Osteoblast (primary cell): ENCODE results near the gene NOVA2. TPM values are rescaled to one million over a fixed set of nuclear protein-coding genes. Genes with fewer than 3 reads are reported as not detected.

ENCODE experiments used
- DNase-seq: peaks from one replicate; pipeline ENCODE4 v3.0.0; 2011; ENCODE audit warnings: low spot score, mixed read lengths; ENCODE audit not compliant: insufficient read length; ENCODE audit errors: missing footprints
- H2AFZ ChIP-seq: 2 replicates; pipeline ENCODE4 v1.6.0; 2011; ENCODE audit warnings: mild to moderate bottlenecking, low read length
- H3K27ac ChIP-seq: 2 replicates; pipeline ENCODE4 v1.5.1; 2011; ENCODE audit warnings: mild to moderate bottlenecking, low read depth, low read length, moderate library complexity
- H3K27me3 ChIP-seq: 2 replicates; pipeline ENCODE4 v1.6.0; 2012; ENCODE audit warnings: mild to moderate bottlenecking, control low read depth, inconsistent platforms, low read length, moderate library complexity; ENCODE audit not compliant: insufficient read depth
- H3K36me3 ChIP-seq: 2 replicates; pipeline ENCODE4 v1.5.1; 2011; ENCODE audit warnings: mild to moderate bottlenecking, low read length, control low read depth, moderate library complexity; ENCODE audit not compliant: insufficient read depth
- H3K4me1 ChIP-seq: 2 replicates; pipeline ENCODE4 v1.5.1; 2011; ENCODE audit warnings: mild to moderate bottlenecking, low read length, control low read depth, moderate library complexity; ENCODE audit not compliant: insufficient read depth
- H3K4me2 ChIP-seq: 2 replicates; pipeline ENCODE4 v1.6.0; 2011; ENCODE audit warnings: mild to moderate bottlenecking, low read length; ENCODE audit not compliant: insufficient read depth
- H3K4me3 ChIP-seq: fragments of 200-600 bp; sonication (generic); 3 replicates; pipeline ENCODE4 v1.5.1; 2012; ENCODE audit warnings: mild to moderate bottlenecking, low read length, inconsistent platforms; ENCODE audit not compliant: insufficient read depth
- H3K79me2 ChIP-seq: 2 replicates; pipeline ENCODE4 v1.6.0; 2012; ENCODE audit warnings: mild to moderate bottlenecking, low read length, control low read depth, inconsistent platforms; ENCODE audit not compliant: insufficient read depth
- H3K9me3 ChIP-seq: 2 replicates; pipeline ENCODE4 v1.5.1; 2011; ENCODE audit warnings: low read depth, low read length, control low read depth
- H4K20me1 ChIP-seq: 2 replicates; pipeline ENCODE4 v1.6.0; 2012; ENCODE audit warnings: mild to moderate bottlenecking, low read length, control low read depth; ENCODE audit not compliant: insufficient read depth
- total RNA-seq: library from RNA; depleted of rRNA; stranded (reverse); fragments of >200 nt; gene quantifications from 2 replicates; pipeline ENCODE4 v1.2.3, GENCODE V29; 2012
- TF ChIP-seq, protein P1 (sequence below): IDR thresholded peaks from 2 replicates; pipeline ENCODE4 v1.5.1; 2011; ENCODE audit warnings: mild to moderate bottlenecking, low read depth, low read length, moderate library complexity; ENCODE audit errors: extremely low read depth

The NOVA2 gene
- total RNA-seq, 1 donor, result not detected

DNA sequence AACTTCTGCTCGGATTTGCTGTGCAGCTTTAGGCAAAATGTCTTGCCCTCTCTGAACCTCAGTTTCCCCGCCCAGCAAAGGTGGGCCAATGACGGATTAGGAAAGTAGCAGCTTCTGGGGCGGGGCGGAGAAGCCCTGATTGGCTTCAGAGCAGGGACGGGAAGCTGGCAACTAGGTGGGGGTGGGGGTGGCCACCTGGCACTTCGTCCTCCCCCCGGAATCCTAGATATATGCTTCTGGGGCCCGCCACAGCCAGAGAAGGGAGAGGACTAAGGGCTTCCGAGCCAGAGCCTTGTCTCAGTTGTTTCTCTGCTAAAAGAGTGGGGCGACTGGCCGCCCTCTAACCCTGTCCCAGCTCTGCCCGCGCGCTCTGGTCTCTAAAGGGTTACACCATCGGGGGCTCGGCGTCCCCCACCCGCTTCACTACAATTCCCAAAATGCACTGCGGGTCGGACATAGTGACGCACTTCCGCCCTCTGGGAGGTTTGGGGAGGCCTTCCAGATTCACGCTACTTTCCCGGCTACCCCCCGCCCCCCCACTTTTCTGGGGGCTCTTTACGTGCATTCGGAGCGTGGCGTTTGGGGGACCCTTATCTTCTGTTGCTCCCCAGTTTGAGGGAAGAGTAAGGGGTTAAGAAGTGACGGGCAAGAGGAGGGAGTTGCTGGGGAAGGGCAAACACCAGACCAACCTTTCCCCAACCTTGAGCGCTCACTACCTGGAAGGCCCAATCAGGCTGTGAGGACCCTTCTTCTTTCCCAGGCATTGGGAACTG is 87.1 kb downstream of the NOVA2 start:
- Histone ChIP-seq H4K20me1 (peaks cover 24% of the 10 kb centered on the region), H3K27me3 (no peaks in the 10 kb centered on the region), H3K27ac (peak overlapping the region; percentile 99), H3K4me2 (peak overlapping the region; percentile 99), H3K4me1 (peaks cover 25% of the 10 kb centered on the region), H3K4me3 (peak overlapping the region; percentile 80), H3K79me2 (peaks cover 17% of the 10 kb centered on the region), H2AFZ (peak overlapping the region; percentile 99), H3K36me3 (peaks cover 5% of the 10 kb centered on the region), H3K9me3 (no peaks in the 10 kb centered on the region)
- TF ChIP-seq, protein P1, sequence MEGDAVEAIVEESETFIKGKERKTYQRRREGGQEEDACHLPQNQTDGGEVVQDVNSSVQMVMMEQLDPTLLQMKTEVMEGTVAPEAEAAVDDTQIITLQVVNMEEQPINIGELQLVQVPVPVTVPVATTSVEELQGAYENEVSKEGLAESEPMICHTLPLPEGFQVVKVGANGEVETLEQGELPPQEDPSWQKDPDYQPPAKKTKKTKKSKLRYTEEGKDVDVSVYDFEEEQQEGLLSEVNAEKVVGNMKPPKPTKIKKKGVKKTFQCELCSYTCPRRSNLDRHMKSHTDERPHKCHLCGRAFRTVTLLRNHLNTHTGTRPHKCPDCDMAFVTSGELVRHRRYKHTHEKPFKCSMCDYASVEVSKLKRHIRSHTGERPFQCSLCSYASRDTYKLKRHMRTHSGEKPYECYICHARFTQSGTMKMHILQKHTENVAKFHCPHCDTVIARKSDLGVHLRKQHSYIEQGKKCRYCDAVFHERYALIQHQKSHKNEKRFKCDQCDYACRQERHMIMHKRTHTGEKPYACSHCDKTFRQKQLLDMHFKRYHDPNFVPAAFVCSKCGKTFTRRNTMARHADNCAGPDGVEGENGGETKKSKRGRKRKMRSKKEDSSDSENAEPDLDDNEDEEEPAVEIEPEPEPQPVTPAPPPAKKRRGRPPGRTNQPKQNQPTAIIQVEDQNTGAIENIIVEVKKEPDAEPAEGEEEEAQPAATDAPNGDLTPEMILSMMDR, result no peak
- DNase-seq, result peak; percentile 99

DNA sequence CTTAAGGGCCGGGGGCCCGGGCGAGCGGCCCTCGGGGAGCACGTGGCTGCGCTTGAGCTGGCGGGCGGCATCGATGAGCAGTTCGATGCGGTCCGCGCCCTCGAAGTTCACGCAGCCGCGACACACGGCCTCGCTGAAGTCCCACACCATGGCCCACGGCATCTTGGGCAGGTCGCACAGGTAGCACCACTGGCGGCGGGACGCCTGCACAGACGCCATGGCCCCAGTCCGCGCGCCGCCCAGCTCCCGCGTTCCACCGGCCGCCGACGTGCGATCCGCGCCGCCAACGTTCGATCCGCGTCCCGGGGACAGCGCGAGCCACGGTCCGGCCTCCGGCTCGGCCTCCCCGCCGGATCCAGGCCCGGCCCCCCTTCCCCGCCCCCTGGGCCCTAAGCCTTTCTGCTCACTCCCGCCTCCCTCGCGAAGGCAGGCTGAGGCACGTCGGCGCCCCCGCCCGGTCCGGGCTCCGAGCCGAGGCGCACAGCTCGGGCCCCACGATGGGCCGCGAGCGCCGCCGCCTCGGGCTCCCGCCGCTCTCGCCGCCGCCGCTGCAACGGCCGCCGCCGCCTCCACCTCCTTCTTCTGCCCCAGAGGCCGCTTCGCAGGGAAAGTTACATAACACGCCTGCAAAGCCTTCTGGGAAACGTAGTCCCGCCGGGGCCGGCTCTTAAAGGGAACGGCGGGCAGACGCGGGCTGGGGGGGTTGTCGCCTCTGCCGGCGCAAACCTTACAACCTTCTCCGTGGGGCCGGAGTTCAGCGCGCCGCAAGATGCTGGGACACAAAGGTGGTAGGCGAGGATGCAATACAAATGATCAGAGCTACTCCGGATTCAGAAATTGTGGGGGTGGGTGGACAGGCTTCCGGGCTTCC is 87.9 kb downstream of the NOVA2 start, which contains the start of gene IRF2BP1:
IRF2BP1 (minus strand) TSS at position 586 of the 871 bp plus-strand sequence; CDS start at position 219, 367 bp downstream.
- peaks cover 25% of the 10 kb centered on the region for H3K4me1 ChIP-seq
- H3K9me3 ChIP-seq, result no peaks in the 10 kb centered on the region
- TF ChIP-seq, protein P1, result no peak
- H2AFZ ChIP-seq, result peak within 1 kb of the TSS; percentile 99
- no peaks in the 10 kb centered on the region for H3K27me3 ChIP-seq
- peaks cover 24% of the 10 kb centered on the region for H4K20me1 ChIP-seq
- DNase-seq, result peak; percentile 99
- H3K79me2 ChIP-seq, result peaks cover 17% of the 10 kb centered on the region
- H3K4me3 ChIP-seq, result peak within 1 kb of the TSS; percentile 80
- peaks cover 5% of the 10 kb centered on the region for H3K36me3 ChIP-seq
- H3K4me2 ChIP-seq, result peak within 1 kb of the TSS; percentile 99
- peak within 1 kb of the TSS; percentile 99 for H3K27ac ChIP-seq

DNA sequence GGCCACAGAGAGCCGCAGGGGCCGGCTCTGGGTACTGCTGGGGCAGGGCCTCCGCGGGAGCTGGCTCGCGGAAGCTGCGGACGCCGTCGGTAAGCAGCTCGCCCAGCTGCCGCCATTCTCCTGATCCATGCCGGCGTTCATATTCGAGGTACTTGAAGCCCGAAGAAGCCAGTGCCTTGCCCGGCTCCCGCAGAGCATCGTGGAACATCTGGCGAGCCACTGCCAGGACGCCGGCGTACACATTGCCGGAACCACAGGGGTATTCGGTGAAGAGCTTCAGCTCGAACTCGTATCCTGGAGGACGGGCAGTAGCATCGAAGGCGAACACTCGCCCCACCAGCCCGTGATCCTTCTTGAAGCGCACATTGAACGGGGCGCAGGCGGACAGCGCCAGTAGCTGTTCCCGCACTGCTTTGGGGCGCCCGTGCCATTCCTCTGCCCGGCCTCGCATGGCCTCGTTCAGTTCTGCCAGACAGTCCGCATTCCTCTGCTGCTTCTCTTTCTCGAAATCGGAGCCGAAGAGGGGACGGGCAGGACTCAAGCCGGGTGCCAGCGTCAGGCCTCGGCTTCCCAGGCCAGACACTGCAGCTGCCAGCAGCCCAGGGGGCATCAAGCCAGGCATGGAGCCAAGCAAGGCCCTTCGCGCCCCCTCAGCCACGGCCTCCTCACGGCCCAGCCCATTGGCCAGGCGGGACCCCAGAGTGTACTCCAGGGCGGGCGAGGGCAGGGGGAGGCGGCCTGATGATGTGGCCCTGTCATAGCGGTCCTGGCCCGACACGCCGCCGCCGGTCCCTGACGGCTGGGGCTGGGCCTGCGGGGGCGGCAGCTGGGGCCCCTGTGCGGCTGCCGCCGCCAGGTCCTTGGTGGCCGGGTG is 88.7 kb downstream of the NOVA2 start:
- Histone ChIP-seq H3K4me2 (peak overlapping the region; percentile 99), H2AFZ (no peak overlapping the region), H4K20me1 (peaks cover 24% of the 10 kb centered on the region), H3K36me3 (peaks cover 5% of the 10 kb centered on the region), H3K79me2 (peaks cover 17% of the 10 kb centered on the region), H3K4me1 (peaks cover 25% of the 10 kb centered on the region), H3K9me3 (no peaks in the 10 kb centered on the region), H3K4me3 (peak overlapping the region; percentile 80), H3K27ac (no peak overlapping the region), H3K27me3 (no peaks in the 10 kb centered on the region)
- DNase-seq, result peak; percentile 89
- TF ChIP-seq, protein P1, result no peak
